Endothelial cell of umbilical vein (primary cell): ENCODE measurements around the gene ALG5. TPM values are rescaled to one million over a fixed set of nuclear protein-coding genes. Genes with fewer than 3 reads are reported as not detected.

ENCODE experiments used
- BruUV-seq: library from RNA; stranded (reverse); fragments of 400-500 nt; replicated peaks from 2 replicates; lab custom pipeline; 2021; lab: Mats Ljungman, UMichigan
- CTCF ChIA-PET: fragments of 300-600, 350-600 bp; sonication (Branson Sonifier 250); formaldehyde crosslinking; loops from one replicate; lab custom pipeline; 2021; ENCODE audit warnings: antibody characterized with exemption, inconsistent platforms; lab: Charles Lee
- POLR2A ChIA-PET: fragments of 300-600, 350-600 bp; sonication (Branson Sonifier 250); formaldehyde crosslinking; loops from one replicate; lab custom pipeline; 2021; ENCODE audit warnings: antibody characterized with exemption, inconsistent platforms; lab: Charles Lee
- DNase-seq: peaks from one replicate; pipeline ENCODE4 v3.0.0-alpha.2; 2011; ENCODE audit warnings: low read depth, low spot score
- FAIRE-seq: peaks from 2 replicates; lab custom pipeline; 2011; peaks lifted over from hg19 to GRCh38; lab: Jason Lieb, UNC
- H2AFZ ChIP-seq: 2 replicates; pipeline ENCODE4 v1.6.0; 2012; ENCODE audit warnings: low read depth, low read length, control low read depth, inconsistent platforms
- H3K27ac ChIP-seq: 2 replicates; pipeline ENCODE4 v1.5.1; 2011; ENCODE audit warnings: low read depth, mild to moderate bottlenecking, control low read depth, low read length, moderate library complexity; ENCODE audit not compliant: insufficient read depth
- H3K27me3 ChIP-seq, 2 experiments: 2 replicates each; pipeline versions ENCODE4 v1.6.0 to v1.6.1; 2011; ENCODE audit warnings: low read length in 2 of 2, mixed read lengths in 1 of 2; ENCODE audit not compliant: control insufficient read depth in 2 of 2, insufficient read depth in 2 of 2
- H3K36me3 ChIP-seq, 2 experiments: 2 replicates in 1 of 2; 3 replicates in 1 of 2; pipeline ENCODE4 v1.5.1; 2011; ENCODE audit warnings: low read length in 2 of 2, mild to moderate bottlenecking in 1 of 2, moderate library complexity in 1 of 2; ENCODE audit not compliant: control insufficient read depth in 2 of 2, insufficient read depth in 2 of 2; ENCODE audit errors: extremely low read depth in 1 of 2
- H3K4me1 ChIP-seq: 3 replicates; pipeline ENCODE4 v1.5.1; 2011; ENCODE audit warnings: mild to moderate bottlenecking, low read length; ENCODE audit not compliant: control insufficient read depth, insufficient read depth; ENCODE audit errors: extremely low read depth
- H3K4me2 ChIP-seq: 2 replicates; pipeline ENCODE4 v1.6.1; 2011; ENCODE audit warnings: low read length, control low read depth, mixed read lengths; ENCODE audit not compliant: insufficient read depth
- H3K4me3 ChIP-seq, 3 experiments: fragments of 200-600 bp in 1 of 3; sonication (generic), shearing (Covaris generic) in 1 of 3; replicated peaks in 1 of 3; 2 replicates each; pipeline ENCODE4 v1.5.1; 2011 to 2016; ENCODE audit warnings: control low read depth in 3 of 3, low read length in 3 of 3, mild to moderate bottlenecking in 2 of 3, inconsistent platforms in 1 of 3, low read depth in 1 of 3, moderate library complexity in 1 of 3; ENCODE audit not compliant: insufficient read depth in 1 of 3
- H3K79me2 ChIP-seq: 2 replicates; pipeline ENCODE4 v1.6.0; 2012; ENCODE audit warnings: low read length, inconsistent platforms; ENCODE audit not compliant: control insufficient read depth, insufficient read depth
- H3K9ac ChIP-seq: replicated peaks from 2 replicates; pipeline ENCODE3; 2011; ENCODE audit warnings: low read length, control low read depth; ENCODE audit not compliant: insufficient read depth; ENCODE audit errors: extremely low read depth
- H3K9me1 ChIP-seq: replicated peaks from 3 replicates; pipeline ENCODE4 v1.6.0; 2011; ENCODE audit warnings: mild to moderate bottlenecking, low read length; ENCODE audit not compliant: control insufficient read depth, insufficient read depth; ENCODE audit errors: extremely low read depth
- H3K9me3 ChIP-seq: replicated peaks from 2 replicates; pipeline ENCODE4 v1.5.1; 2012; ENCODE audit warnings: low read length, inconsistent platforms; ENCODE audit not compliant: control insufficient read depth, insufficient read depth
- H4K20me1 ChIP-seq: replicated peaks from 2 replicates; pipeline ENCODE3; 2011; ENCODE audit warnings: mild to moderate bottlenecking, low read length; ENCODE audit not compliant: control insufficient read depth, insufficient read depth; ENCODE audit errors: extremely low read depth
- EZH2 ChIP-seq: IDR thresholded peaks from 2 replicates; pipeline ENCODE4 v1.6.1; 2012; ENCODE audit warnings: borderline replicate concordance, low read depth, mild to moderate bottlenecking, moderate library complexity, low read length, inconsistent platforms; ENCODE audit not compliant: severe bottlenecking
- FOS ChIP-seq: IDR thresholded peaks from 2 replicates; pipeline ENCODE4 v1.6.1; 2011; ENCODE audit warnings: mild to moderate bottlenecking, low read length, moderate library complexity, borderline replicate concordance; ENCODE audit not compliant: insufficient read depth
- GATA2 ChIP-seq: IDR thresholded peaks from 2 replicates; pipeline ENCODE4 v1.7.0; 2011; ENCODE audit warnings: low read depth, mild to moderate bottlenecking, moderate library complexity, mixed read lengths, low read length; ENCODE audit not compliant: insufficient read length, insufficient read depth
- JUN ChIP-seq: IDR thresholded peaks from 2 replicates; pipeline ENCODE4 v1.6.1; 2011; ENCODE audit warnings: borderline replicate concordance, low read depth; ENCODE audit not compliant: insufficient read length, insufficient read depth
- MYC ChIP-seq: IDR thresholded peaks from one replicate; pipeline ENCODE4 v1.6.1; 2011; ENCODE audit warnings: mild to moderate bottlenecking, low read depth, low read length
- POLR2A ChIP-seq: IDR thresholded peaks from 2 replicates; pipeline ENCODE4 v1.6.1; 2012; ENCODE audit warnings: low read depth, mild to moderate bottlenecking, control low read depth, low read length
- POLR2AphosphoS5 ChIP-seq: IDR thresholded peaks from 2 replicates; pipeline ENCODE4 v1.6.1; 2012; ENCODE audit warnings: low read depth, mild to moderate bottlenecking, control low read depth, low read length, moderate library complexity; ENCODE audit not compliant: insufficient read depth
- dilution Hi-C: fragments of 300-500 bp; cut with MboI; formaldehyde crosslinking; loops from one replicate; pipeline ENCODE4 v1.15.0; 2019; ENCODE audit warnings: low sequenced_read_pairs; ENCODE audit not compliant: extremely low pct_ligation_motif_present
- intact Hi-C: fragments of 100-400 bp; cut with micrococcal nuclease; formaldehyde crosslinking; loops from one replicate; pipeline ENCODE4 v1.10.0; 2022
- polyA plus RNA-seq, 4 experiments: library from polyadenylated mRNA; depleted of rRNA in 3 of 4; stranded (reverse) in 3 of 4; unstranded in 1 of 4; fragments of >200 nt; gene quantifications; 2 replicates each; pipeline versions ENCODE4 v1.2.1 to v1.2.3, GENCODE V29; 2011 to 2012; ENCODE audit warnings: missing spikeins in 1 of 4
- total RNA-seq: library from RNA; stranded (reverse); gene quantifications from 2 replicates; pipeline ENCODE4 v1.2.3, GENCODE V29; 2021
- TF ChIP-seq, protein P1 (sequence below): IDR thresholded peaks from 2 replicates; pipeline ENCODE4 v1.6.1; 2011; ENCODE audit not compliant: insufficient read depth, insufficient read length
- TF ChIP-seq, protein P2 (sequence below), 2 donors: IDR thresholded peaks; 1 replicate in 1 of 2; 2 replicates in 1 of 2; pipeline ENCODE4 v1.5.1; 2011; ENCODE audit warnings: low read length in 2 of 2, mild to moderate bottlenecking in 2 of 2, moderate library complexity in 2 of 2, control low read depth in 1 of 2, inconsistent platforms in 1 of 2, low read depth in 1 of 2; ENCODE audit not compliant: insufficient read depth in 1 of 2; ENCODE audit errors: extremely low read depth in 1 of 2

ALG5 gene
- total and polyA plus RNA-seq, 2 donors (not counting 3 experiments of a cell fraction or from before 2014, with no cell fraction given) = 24.4 to 29.3 TPM

DNA sequence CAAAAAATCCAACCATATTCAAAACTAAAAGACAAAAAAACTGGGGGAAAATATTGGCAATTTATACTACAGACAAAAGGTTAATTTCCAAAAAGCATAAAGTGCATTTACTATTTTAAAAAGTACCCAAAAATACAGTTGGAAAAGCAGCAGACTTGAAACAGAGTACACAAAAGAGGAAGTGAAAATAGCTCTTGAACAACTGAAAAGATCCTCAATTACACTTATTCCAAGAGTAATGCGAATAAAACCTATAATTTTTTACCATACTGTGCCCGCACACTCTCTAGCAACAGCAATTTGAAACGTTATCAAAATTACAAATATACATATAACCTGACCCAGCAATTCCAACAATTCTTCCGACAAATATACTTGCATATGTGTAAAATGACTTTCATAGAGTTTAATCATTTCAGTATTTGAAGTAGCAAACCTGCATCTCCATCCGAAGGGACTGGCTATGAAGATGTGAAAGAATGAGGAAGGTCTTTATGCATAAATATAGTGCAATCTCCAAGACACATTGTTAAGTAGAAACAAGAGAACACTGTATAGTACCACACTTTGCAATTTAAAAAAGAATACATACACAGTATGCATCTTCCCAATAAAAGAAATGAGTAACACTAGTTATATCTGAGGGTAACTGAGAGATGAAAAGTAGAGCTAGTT is 25.4 kb downstream of the ALG5 start:
- Histone ChIP-seq H3K4me1 (no peaks in the 10 kb centered on the region), H3K27me3 (no peaks in the 10 kb centered on the region), H3K9ac (no peak overlapping the region), H3K79me2 (no peaks in the 10 kb centered on the region), H3K9me3 (no peaks in the 10 kb centered on the region), H2AFZ (no peak overlapping the region), H4K20me1 (no peaks in the 10 kb centered on the region), H3K4me3 (no peak overlapping the region), H3K27ac (no peak overlapping the region), H3K9me1 (no peaks in the 10 kb centered on the region), H3K36me3 (peaks cover 0 to 1% of the 10 kb centered on the region in 2 experiments), H3K4me2 (no peak overlapping the region)
- dilution Hi-C loops (no loop called here), intact Hi-C loops (no loop called here)
- no peak for DNase-seq
- TF ChIP-seq POLR2AphosphoS5 = no peak
- no peak for TF ChIP-seq MYC
- no peak for TF ChIP-seq GATA2
- no peak for TF ChIP-seq FOS
- no peak for TF ChIP-seq JUN
- no peak for TF ChIP-seq EZH2
- TF ChIP-seq, protein P1, sequence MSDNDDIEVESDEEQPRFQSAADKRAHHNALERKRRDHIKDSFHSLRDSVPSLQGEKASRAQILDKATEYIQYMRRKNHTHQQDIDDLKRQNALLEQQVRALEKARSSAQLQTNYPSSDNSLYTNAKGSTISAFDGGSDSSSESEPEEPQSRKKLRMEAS = no peak
- TF ChIP-seq, protein P2, sequence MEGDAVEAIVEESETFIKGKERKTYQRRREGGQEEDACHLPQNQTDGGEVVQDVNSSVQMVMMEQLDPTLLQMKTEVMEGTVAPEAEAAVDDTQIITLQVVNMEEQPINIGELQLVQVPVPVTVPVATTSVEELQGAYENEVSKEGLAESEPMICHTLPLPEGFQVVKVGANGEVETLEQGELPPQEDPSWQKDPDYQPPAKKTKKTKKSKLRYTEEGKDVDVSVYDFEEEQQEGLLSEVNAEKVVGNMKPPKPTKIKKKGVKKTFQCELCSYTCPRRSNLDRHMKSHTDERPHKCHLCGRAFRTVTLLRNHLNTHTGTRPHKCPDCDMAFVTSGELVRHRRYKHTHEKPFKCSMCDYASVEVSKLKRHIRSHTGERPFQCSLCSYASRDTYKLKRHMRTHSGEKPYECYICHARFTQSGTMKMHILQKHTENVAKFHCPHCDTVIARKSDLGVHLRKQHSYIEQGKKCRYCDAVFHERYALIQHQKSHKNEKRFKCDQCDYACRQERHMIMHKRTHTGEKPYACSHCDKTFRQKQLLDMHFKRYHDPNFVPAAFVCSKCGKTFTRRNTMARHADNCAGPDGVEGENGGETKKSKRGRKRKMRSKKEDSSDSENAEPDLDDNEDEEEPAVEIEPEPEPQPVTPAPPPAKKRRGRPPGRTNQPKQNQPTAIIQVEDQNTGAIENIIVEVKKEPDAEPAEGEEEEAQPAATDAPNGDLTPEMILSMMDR (IDR thresholded peaks at IDR 0.05; ENCODE audit: extremely low read depth in 1 of 2, insufficient read depth in 1 of 2, low read depth in 1 of 2, low read length in 2 of 2) = no peak
- no peak for TF ChIP-seq POLR2A
- POLR2A ChIA-PET = interaction anchor here (0.6 kb wide), 1 partner anchor 26 kb away, joined by 3 read pairs; no protein-coding TSS in a partner anchor
- BruUV-seq = no TSS peak
- CTCF ChIA-PET = interaction anchor here (1.0 to 1.9 kb wide), 5 partner anchors 8 to 122 kb away, joined by 3 to 9 read pairs (median 4); no protein-coding TSS in a partner anchor
- no peak for FAIRE-seq
